Endothelial cell (in vitro differentiated cells): Measurements from ENCODE around the gene ZSWIM7. TPM values are rescaled to one million over a fixed set of nuclear protein-coding genes. Genes with fewer than 3 reads are reported as not detected.

Experiments
- DNase-seq: peaks from one replicate; pipeline ENCODE4 v3.0.0; 2021; ENCODE audit warnings: low spot score
- H3K27ac Mint-ChIP-seq: one replicate; pipeline ENCODE4 v1.8.0; 2021; ENCODE audit warnings: mixed read lengths, inconsistent platforms; ENCODE audit not compliant: unreplicated experiment
- H3K27me3 Mint-ChIP-seq: one replicate; pipeline ENCODE4 v1.8.0; 2021; ENCODE audit warnings: mild to moderate bottlenecking, moderate library complexity, mixed read lengths, inconsistent platforms; ENCODE audit not compliant: unreplicated experiment
- H3K36me3 Mint-ChIP-seq: one replicate; pipeline ENCODE4 v1.8.0; 2021; ENCODE audit warnings: mild to moderate bottlenecking, low read depth, mixed read lengths, inconsistent platforms; ENCODE audit not compliant: unreplicated experiment
- H3K4me1 Mint-ChIP-seq: one replicate; pipeline ENCODE4 v1.8.0; 2021; ENCODE audit warnings: mild to moderate bottlenecking, mixed read lengths, inconsistent platforms; ENCODE audit not compliant: unreplicated experiment
- H3K4me3 Mint-ChIP-seq: one replicate; pipeline ENCODE4 v1.8.0; 2021; ENCODE audit warnings: mild to moderate bottlenecking, mixed read lengths, inconsistent platforms; ENCODE audit not compliant: unreplicated experiment
- H3K9me3 Mint-ChIP-seq: one replicate; pipeline ENCODE4 v1.8.0; 2021; ENCODE audit warnings: mixed read lengths, inconsistent platforms; ENCODE audit not compliant: unreplicated experiment
- CTCF ChIP-seq: fragments of 200-600 bp; sonication (generic); IDR thresholded peaks from one replicate; pipeline ENCODE4 v1.5.0; 2021; ENCODE audit warnings: antibody characterized with exemption; ENCODE audit not compliant: unreplicated experiment
- total RNA-seq: library from RNA; stranded (reverse); fragmentation: NEBNext Ultra II Directional; extraction: Animal tissue kit (Norgen Biotek cat#: 25700); gene quantifications from one replicate; pipeline ENCODE4 v1.2.1, GENCODE V29; 2021; ENCODE audit not compliant: unreplicated experiment

ZSWIM7 gene
- total RNA-seq, 1 donor from 2014 or later = 39.4 TPM

- Mint-ChIP-seq H3K27me3 (peaks cover 2% of the 10 kb centered on the region), H3K27ac (no peak overlapping the region), H3K4me3 (no peak overlapping the region), H3K9me3 (no peaks in the 10 kb centered on the region), H3K4me1 (peaks cover 3% of the 10 kb centered on the region), H3K36me3 (peaks cover 12% of the 10 kb centered on the region)
- TF ChIP-seq CTCF = no peak
- no peak for DNase-seq
Measured at GRCh38 chr17:15973834-15974233, 25.7 kb downstream of the ZSWIM7 start.

DNA sequence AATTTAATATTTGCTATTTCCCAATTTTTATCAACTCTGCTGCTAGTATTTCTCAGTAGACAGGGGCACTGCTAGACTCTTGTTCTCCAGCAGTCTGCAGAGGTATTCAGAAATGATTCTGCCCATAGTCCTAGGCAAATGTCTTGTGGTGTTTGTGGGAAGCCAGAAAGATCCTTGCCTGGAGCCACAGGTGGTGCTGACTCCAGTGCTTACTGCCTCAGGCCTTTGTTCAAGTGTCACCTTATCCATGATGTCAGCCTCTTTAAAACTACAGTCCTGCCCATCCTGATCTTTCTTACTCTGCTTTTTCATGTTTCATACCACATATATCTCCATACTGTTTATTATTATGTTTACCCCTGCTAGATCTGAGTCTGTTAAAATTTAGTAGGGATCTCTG, 26.5 kb downstream of the ZSWIM7 start:
- Mint-ChIP-seq H3K9me3 (no peaks in the 10 kb centered on the region), H3K4me3 (no peak overlapping the region), H3K4me1 (peaks cover 3% of the 10 kb centered on the region), H3K36me3 (peaks cover 10% of the 10 kb centered on the region), H3K27ac (no peak overlapping the region), H3K27me3 (peaks cover 2% of the 10 kb centered on the region)
- no peak for TF ChIP-seq CTCF
- no peak for DNase-seq

GRCh38 chr17:15972497-15972951, 27.0 kb downstream of the ZSWIM7 start:
- peaks cover 6% of the 10 kb centered on the region for H3K27me3 Mint-ChIP-seq
- peaks cover 7% of the 10 kb centered on the region for H3K36me3 Mint-ChIP-seq
- no peak for TF ChIP-seq CTCF
- H3K4me1 Mint-ChIP-seq = peaks cover 8% of the 10 kb centered on the region
- H3K4me3 Mint-ChIP-seq = no peak overlapping the region
- no peaks in the 10 kb centered on the region for H3K9me3 Mint-ChIP-seq
- no peak overlapping the region for H3K27ac Mint-ChIP-seq
- DNase-seq = no peak

DNA sequence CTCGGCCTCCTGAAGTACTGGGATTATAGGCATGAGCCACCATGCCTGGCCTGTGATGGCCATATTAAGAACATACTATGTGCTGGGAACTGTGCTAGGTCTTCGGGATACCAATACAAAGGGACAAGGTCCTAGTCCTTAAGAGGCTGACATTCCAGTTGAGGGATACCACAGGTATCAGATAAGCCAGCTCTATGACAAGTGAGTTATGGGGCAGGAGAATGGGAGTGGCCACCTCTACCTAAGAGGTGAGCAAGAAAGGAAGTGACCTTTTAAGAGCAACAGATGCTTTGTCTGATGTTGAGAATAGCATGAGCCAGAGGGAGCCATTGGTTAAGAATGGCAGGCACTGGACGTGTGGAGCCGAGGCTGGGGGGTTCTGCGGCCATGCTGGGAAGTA, 27.6 kb downstream of the ZSWIM7 start:
- peak overlapping the region; percentile 34 for H3K4me3 Mint-ChIP-seq
- peaks cover 2% of the 10 kb centered on the region for H3K36me3 Mint-ChIP-seq
- H3K9me3 Mint-ChIP-seq = no peaks in the 10 kb centered on the region
- no peak overlapping the region for H3K27ac Mint-ChIP-seq
- peaks cover 11% of the 10 kb centered on the region for H3K4me1 Mint-ChIP-seq
- TF ChIP-seq CTCF = no peak
- no peak for DNase-seq
- H3K27me3 Mint-ChIP-seq = peaks cover 8% of the 10 kb centered on the region

DNA sequence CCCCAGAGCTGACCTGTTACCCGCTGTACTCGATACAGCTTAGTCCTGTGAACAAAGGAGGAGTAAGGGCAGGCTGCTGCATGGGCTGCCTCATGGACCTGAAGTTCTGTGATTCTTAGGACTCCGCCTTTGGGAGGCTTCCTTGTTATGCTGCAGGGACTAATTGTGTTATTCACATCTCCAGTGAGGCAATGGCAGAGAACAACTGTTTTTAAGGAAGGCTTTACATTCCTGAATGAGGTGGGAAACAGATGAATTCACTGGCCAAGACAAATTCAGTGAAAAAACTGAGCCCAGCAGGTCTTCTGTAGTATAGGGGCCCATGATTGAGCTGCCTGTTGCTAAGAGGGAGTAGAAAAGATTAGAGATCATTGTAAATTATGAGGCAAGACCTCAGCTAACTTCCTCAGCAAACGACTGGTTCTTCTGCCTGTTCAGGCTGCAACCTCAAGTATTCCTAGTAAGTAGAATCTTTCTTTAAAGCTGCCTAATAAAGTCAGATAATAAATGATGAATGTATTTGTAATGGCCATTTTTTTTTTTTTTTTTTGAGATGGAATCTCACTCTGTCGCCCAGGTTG, 28.3 kb downstream of the ZSWIM7 start:
- no peak overlapping the region for H3K4me3 Mint-ChIP-seq
- peaks cover 18% of the 10 kb centered on the region for H3K4me1 Mint-ChIP-seq
- H3K9me3 Mint-ChIP-seq = no peaks in the 10 kb centered on the region
- no peaks in the 10 kb centered on the region for H3K36me3 Mint-ChIP-seq
- peaks cover 8% of the 10 kb centered on the region for H3K27me3 Mint-ChIP-seq
- no peak for DNase-seq
- no peak for TF ChIP-seq CTCF
- no peak overlapping the region for H3K27ac Mint-ChIP-seq
